ENCODE measurements around the gene PRSS56.

PRSS56 gene

GRCh38 chr2:232516551-232516950 lies 3.6 kb upstream of the PRSS56 start:
- Histone ChIP-seq H3K4me3 (no peak overlapping the region), H3K4me2 (no peak overlapping the region), H3K36me3 (no peaks in the 10 kb centered on the region), H3K4me1 (peaks cover 7 to 18% (median 15%) of the 10 kb centered on the region in 10 experiments; a peak in 18 of 20 replicates), H4K20me1 (peaks cover 0 to 16% (median 0%) of the 10 kb centered on the region in 11 experiments; a peak in 6 of 22 replicates), H3K9ac (no peak overlapping the region), H3K9me3 (replicated peaks in 1 of 11) (no peaks in the 10 kb centered on the region), H3K27ac (no peak overlapping the region), H3K27me3 (peaks cover under 1 to 11% (median 6%) of the 10 kb centered on the region in 11 experiments; a peak in 20 of 22 replicates)
- TF ChIP-seq Cebpa-rat (IDR thresholded peaks at IDR 0.05) = no peak

- H4K20me1 ChIP-seq = peaks cover 0 to 35% (median 14%) of the 10 kb centered on the region in 11 experiments; a peak in 19 of 22 replicates
- H3K9me3 ChIP-seq (replicated peaks in 1 of 11) = no peaks in the 10 kb centered on the region
- H3K36me3 ChIP-seq = no peaks in the 10 kb centered on the region
- TF ChIP-seq Cebpa-rat (IDR thresholded peaks at IDR 0.05) = no peak
- H3K27ac ChIP-seq = no peak overlapping the region
- H3K4me3 ChIP-seq = no peak overlapping the region
- H3K9ac ChIP-seq = no peak overlapping the region
- peaks cover 24 to 34% (median 29%) of the 10 kb centered on the region in 11 experiments for H3K27me3 ChIP-seq
- H3K4me1 ChIP-seq = peaks cover 13 to 24% (median 21%) of the 10 kb centered on the region in 10 experiments; a peak in 19 of 20 replicates
- H3K4me2 ChIP-seq = no peak overlapping the region
Measured at GRCh38 chr2:232518844-232519243, 1.3 kb upstream of the PRSS56 start.

- H3K4me1 ChIP-seq = peaks cover 21 to 40% (median 37%) of the 10 kb centered on the region in 10 experiments; a peak in 19 of 20 replicates
Measured at GRCh38 chr2:232520489-232520888, 301 bp downstream of the PRSS56 start.

GRCh38 chr2:232521098-232521497 lies 910 bp downstream of the PRSS56 start:
- Histone ChIP-seq H3K9me3 (replicated peaks in 1 of 11) (no peaks in the 10 kb centered on the region), H3K4me2 (peak overlapping the region in 2 of 11 experiments; percentile 97 to 100; a peak in 4 of 22 replicates), H3K9ac (no peak overlapping the region), H4K20me1 (peaks cover 0 to 37% (median 15%) of the 10 kb centered on the region in 11 experiments; a peak in 19 of 22 replicates), H3K4me3 (no peak overlapping the region), H3K27ac (no peak overlapping the region), H3K36me3 (no peaks in the 10 kb centered on the region), H3K4me1 (peaks cover 21 to 43% (median 38%) of the 10 kb centered on the region in 10 experiments; a peak in 19 of 20 replicates), H3K27me3 (peaks cover 33 to 47% (median 38%) of the 10 kb centered on the region in 11 experiments)
- no peak for TF ChIP-seq Cebpa-rat (IDR thresholded peaks at IDR 0.05)

More at GRCh38 chr2:232520489-232520888, 301 bp downstream of the PRSS56 start:
- peaks cover 33 to 47% (median 38%) of the 10 kb centered on the region in 11 experiments for H3K27me3 ChIP-seq
- H3K36me3 ChIP-seq = no peaks in the 10 kb centered on the region
- H3K9ac ChIP-seq = no peak overlapping the region
- H3K9me3 ChIP-seq (replicated peaks in 1 of 11) = no peaks in the 10 kb centered on the region
- H3K27ac ChIP-seq = no peak overlapping the region
- peaks cover 0 to 37% (median 15%) of the 10 kb centered on the region in 11 experiments; a peak in 19 of 22 replicates for H4K20me1 ChIP-seq
- no peak overlapping the region for H3K4me2 ChIP-seq
- H3K4me3 ChIP-seq = no peak overlapping the region
- no peak for TF ChIP-seq Cebpa-rat (IDR thresholded peaks at IDR 0.05)

GRCh38 chr2:232521959-232522622 lies 1.9 kb downstream of the PRSS56 start:
- Histone ChIP-seq H3K27me3 (peaks cover 33 to 47% (median 38%) of the 10 kb centered on the region in 11 experiments), H3K9ac (peak overlapping the region in 3 of 11 experiments; percentile 42 to 60 (median 43); a peak in 3 of 22 replicates), H3K27ac (no peak overlapping the region), H4K20me1 (peaks cover 0 to 30% (median 15%) of the 10 kb centered on the region in 11 experiments; a peak in 19 of 22 replicates), H3K9me3 (replicated peaks in 1 of 11) (no peaks in the 10 kb centered on the region), H3K36me3 (no peaks in the 10 kb centered on the region), H3K4me1 (peaks cover 21 to 46% (median 38%) of the 10 kb centered on the region in 10 experiments; a peak in 19 of 20 replicates), H3K4me2 (peak overlapping the region; percentile 87 to 100 (median 94)), H3K4me3 (peak overlapping the region; percentile 46 to 66 (median 53))
- TF ChIP-seq Cebpa-rat (IDR thresholded peaks at IDR 0.05) = no peak

GRCh38 chr2:232522623-232523401 lies 2.6 kb downstream of the PRSS56 start:
- Histone ChIP-seq H3K36me3 (no peaks in the 10 kb centered on the region), H3K4me2 (peak overlapping the region; percentile 90 to 100 (median 97)), H3K4me1 (peaks cover 21 to 49% (median 41%) of the 10 kb centered on the region in 10 experiments; a peak in 19 of 20 replicates), H3K27me3 (peaks cover 33 to 47% (median 38%) of the 10 kb centered on the region in 11 experiments), H3K9ac (peak overlapping the region in 3 of 11 experiments; percentile 42 to 60 (median 43); a peak in 2 of 22 replicates), H3K27ac (no peak overlapping the region), H3K9me3 (replicated peaks in 1 of 11) (no peaks in the 10 kb centered on the region), H3K4me3 (peak overlapping the region; percentile 46 to 69 (median 60)), H4K20me1 (peaks cover 0 to 30% (median 15%) of the 10 kb centered on the region in 11 experiments; a peak in 19 of 22 replicates)
- no peak for TF ChIP-seq Cebpa-rat (IDR thresholded peaks at IDR 0.05)

GRCh38 chr2:232523402-232523681 lies 3.2 kb downstream of the PRSS56 start:
- H3K9ac ChIP-seq = peak overlapping the region in 4 of 11 experiments; percentile 49 to 68 (median 50); a peak in 5 of 22 replicates
- TF ChIP-seq Cebpa-rat (IDR thresholded peaks at IDR 0.05) = no peak

GRCh38 chr2:232523682-232524597 lies 3.8 kb downstream of the PRSS56 start:
- Histone ChIP-seq H3K4me3 (peak overlapping the region; percentile 51 to 69 (median 60)), H3K4me1 (peaks cover 30 to 60% (median 52%) of the 10 kb centered on the region in 10 experiments), H3K4me2 (peak overlapping the region; percentile 90 to 100 (median 97)), H3K27ac (no peak overlapping the region), H3K9ac (peak overlapping the region; percentile 19 to 68 (median 49); a peak in 16 of 22 replicates), H3K27me3 (peaks cover 33 to 47% (median 38%) of the 10 kb centered on the region in 11 experiments), H3K9me3 (replicated peaks in 1 of 11) (no peaks in the 10 kb centered on the region), H3K36me3 (no peaks in the 10 kb centered on the region), H4K20me1 (peaks cover 0 to 30% (median 15%) of the 10 kb centered on the region in 11 experiments; a peak in 19 of 22 replicates)
- TF ChIP-seq Cebpa-rat (IDR thresholded peaks at IDR 0.05) = no peak

More at GRCh38 chr2:232523402-232523681, 3.2 kb downstream of the PRSS56 start:
- no peaks in the 10 kb centered on the region for H3K9me3 ChIP-seq (replicated peaks in 1 of 11)
- peak overlapping the region; percentile 90 to 100 (median 97) for H3K4me2 ChIP-seq
- no peaks in the 10 kb centered on the region for H3K36me3 ChIP-seq
- peaks cover 33 to 47% (median 38%) of the 10 kb centered on the region in 11 experiments for H3K27me3 ChIP-seq
- peaks cover 24 to 54% (median 46%) of the 10 kb centered on the region in 10 experiments for H3K4me1 ChIP-seq
- H3K27ac ChIP-seq = no peak overlapping the region
- H3K4me3 ChIP-seq = peak overlapping the region; percentile 51 to 69 (median 60)
- peaks cover 0 to 30% (median 15%) of the 10 kb centered on the region in 11 experiments; a peak in 19 of 22 replicates for H4K20me1 ChIP-seq

Data from BLaER1 treated with 17β-estradiol and CSF1 and Interleukin-3, amounts not matched to agents 10 nM and 100 nM (cell line).